ENCODE measurements around the gene C1QTNF4. TPM values are rescaled to one million over a fixed set of nuclear protein-coding genes. Genes with fewer than 3 reads are reported as not detected.

Gene C1QTNF4
- total and polyA plus RNA-seq, 2 of the 13 experiments (the other 11 are each of a cell fraction or from before 2014, with no cell fraction given), result not detected

- no peak; the same call in 1 of the 2 replicates for TF ChIP-seq KIAA2018 (CRISPR knock-in tag; IDR thresholded peaks at IDR 0.05; ENCODE audit: borderline replicate concordance)
- no peak; the same call in 1 of the 2 replicates for TF ChIP-seq ZNF350 (CRISPR knock-in tag; IDR thresholded peaks at IDR 0.05; ENCODE audit: borderline replicate concordance, low read depth)
- TF ChIP-seq ZBTB42 (CRISPR knock-in tag; IDR thresholded peaks at IDR 0.05), result no peak
- no peak for TF ChIP-seq ZSCAN30 (CRISPR knock-in tag; IDR thresholded peaks at IDR 0.05)
- TF ChIP-seq ZFP36L1 (CRISPR knock-in tag; IDR thresholded peaks at IDR 0.05), result no peak; the same call in 1 of the 2 replicates
- TF ChIP-seq ZNF773 (CRISPR knock-in tag; IDR thresholded peaks at IDR 0.05; ENCODE audit: borderline replicate concordance), result no peak
- 0 out of 2 replicates have a peak, but pooled peaks have one; percentile 12 for TF ChIP-seq ZKSCAN8 (CRISPR knock-in tag; IDR thresholded peaks at IDR 0.05; ENCODE audit: borderline replicate concordance)
- no peak; the same call in 1 of the 2 replicates for TF ChIP-seq ZNF614 (CRISPR knock-in tag; IDR thresholded peaks at IDR 0.05; ENCODE audit: borderline replicate concordance)
- no peak for TF ChIP-seq ZBTB46 (CRISPR knock-in tag; IDR thresholded peaks at IDR 0.05; ENCODE audit: borderline replicate concordance)
- TF ChIP-seq ZNF501 (CRISPR knock-in tag; IDR thresholded peaks at IDR 0.05), result peak; percentile 50; the same call in 1 of the 2 replicates
- TF ChIP-seq ZBTB20 (CRISPR knock-in tag; IDR thresholded peaks at IDR 0.05; ENCODE audit: borderline replicate concordance, low read depth), result no peak
- no peak for TF ChIP-seq DNMT1 (CRISPR knock-in tag; IDR thresholded peaks at IDR 0.05)
- TF ChIP-seq TBX3 (IDR thresholded peaks at IDR 0.05; ENCODE audit: borderline replicate concordance), result no peak
- no peak for TF ChIP-seq ESRRA (CRISPR knock-in tag; IDR thresholded peaks at IDR 0.05; ENCODE audit: low read depth)
- TF ChIP-seq ZNF33B (CRISPR knock-in tag; IDR thresholded peaks at IDR 0.05), result peak; percentile 78; the same call in 1 of the 2 replicates
- no peak for TF ChIP-seq CCAR2 (optimal IDR thresholded peaks at IDR 0.05; ENCODE audit: low read depth, low read length)
- TF ChIP-seq SMARCC2 (IDR thresholded peaks at IDR 0.05), result no peak
- TF ChIP-seq IKZF4 (CRISPR knock-in tag; IDR thresholded peaks at IDR 0.05; ENCODE audit: borderline replicate concordance, low read depth, not compliant biosample characterization), result peak; percentile 28
- no peak; the same call in 1 of the 2 replicates for TF ChIP-seq GFI1 (CRISPR knock-in tag; IDR thresholded peaks at IDR 0.05; ENCODE audit: borderline replicate concordance)
Measured at GRCh38 chr11:47565340-47566148, 28.7 kb downstream of the C1QTNF4 start, which contains the start of gene PTPMT1 (continued).
